GM12891 (cell line): Measurements from ENCODE around the gene DLGAP1.

Experiments used
- DNase-seq: peaks from one replicate; pipeline ENCODE4 v3.0.0; 2011; ENCODE audit warnings: low spot score; ENCODE audit not compliant: insufficient read length
- FAIRE-seq: peaks from 2 replicates; lab custom pipeline; 2011; peaks lifted over from hg19 to GRCh38; lab: Jason Lieb, UNC
- PAX5 ChIP-seq: IDR thresholded peaks from 2 replicates; pipeline ENCODE4 v1.6.1; 2011; ENCODE audit warnings: low read length, moderate library complexity, mild to moderate bottlenecking; ENCODE audit not compliant: insufficient read depth, severe bottlenecking
- POLR2A ChIP-seq: IDR thresholded peaks from 2 replicates; pipeline ENCODE4 v1.6.1; 2011; ENCODE audit warnings: low read depth, low read length, control low read depth
- POLR2AphosphoS5 ChIP-seq: IDR thresholded peaks from 2 replicates; pipeline ENCODE4 v1.6.1; 2011; ENCODE audit warnings: low read depth, low read length, control low read depth
- POU2F2 ChIP-seq: IDR thresholded peaks from 2 replicates; pipeline ENCODE4 v1.6.1; 2011; ENCODE audit warnings: low read depth, mild to moderate bottlenecking, control low read depth, low read length, moderate library complexity
- SPI1 ChIP-seq: IDR thresholded peaks from 2 replicates; pipeline ENCODE4 v1.6.1; 2011; ENCODE audit warnings: low read depth, low read length, control low read depth
- TAF1 ChIP-seq: IDR thresholded peaks from 2 replicates; pipeline ENCODE4 v1.6.1; 2011; ENCODE audit warnings: low read depth, low read length, control low read depth

Gene DLGAP1

GRCh38 chr18:3814816-3815215 lies 640.3 kb downstream of the DLGAP1 start:
- no peak for FAIRE-seq
- DNase-seq: no peak
- TF ChIP-seq POLR2A (no peak), POU2F2 (no peak), POLR2AphosphoS5 (no peak), PAX5 (no peak), TAF1 (no peak), SPI1 (no peak)

- TF ChIP-seq POU2F2: no peak
- TF ChIP-seq POLR2AphosphoS5: no peak
- no peak for TF ChIP-seq POLR2A
- TF ChIP-seq SPI1: no peak
- TF ChIP-seq TAF1: no peak
- FAIRE-seq (no peak), DNase-seq (no peak)
These were observed 644.8 kb downstream of the DLGAP1 start for GRCh38 chr18:3810296-3810695.

GRCh38 chr18:3808985-3809780 lies 645.9 kb downstream of the DLGAP1 start:
- DNase-seq (no peak), FAIRE-seq (no peak)
- TF ChIP-seq POLR2A (no peak), POU2F2 (no peak), PAX5 (no peak), TAF1 (no peak), POLR2AphosphoS5 (no peak), SPI1 (no peak)

- DNase-seq (no peak), FAIRE-seq (no peak)
- TF ChIP-seq POLR2A (no peak), SPI1 (no peak), POU2F2 (no peak), TAF1 (no peak), POLR2AphosphoS5 (no peak), PAX5 (no peak)
These were observed 648.5 kb downstream of the DLGAP1 start for GRCh38 chr18:3806656-3807055.

GRCh38 chr18:3804336-3804735 lies 650.8 kb downstream of the DLGAP1 start:
- DNase-seq (no peak), FAIRE-seq (no peak)
- no peak for TF ChIP-seq POU2F2
- TF ChIP-seq POLR2A: no peak
- TF ChIP-seq PAX5: no peak
- TF ChIP-seq TAF1: no peak
- no peak for TF ChIP-seq POLR2AphosphoS5
- TF ChIP-seq SPI1: no peak

GRCh38 chr18:3803350-3803749 lies 651.8 kb downstream of the DLGAP1 start:
- FAIRE-seq (no peak), DNase-seq (no peak)
- TF ChIP-seq SPI1: no peak
- TF ChIP-seq POLR2A: no peak
- TF ChIP-seq POU2F2: no peak
- no peak for TF ChIP-seq POLR2AphosphoS5
- TF ChIP-seq PAX5: no peak
- TF ChIP-seq TAF1: no peak

- DNase-seq (no peak), FAIRE-seq (no peak)
- TF ChIP-seq SPI1 (no peak), POLR2A (no peak), POLR2AphosphoS5 (no peak), POU2F2 (no peak), TAF1 (no peak), PAX5 (no peak)
These were observed 655.6 kb downstream of the DLGAP1 start for GRCh38 chr18:3799515-3799914.

GRCh38 chr18:3798032-3798431 lies 657.1 kb downstream of the DLGAP1 start:
- no peak for FAIRE-seq
- no peak for TF ChIP-seq TAF1
- TF ChIP-seq POU2F2: no peak
- TF ChIP-seq SPI1: no peak
- no peak for TF ChIP-seq POLR2A
- no peak for TF ChIP-seq POLR2AphosphoS5
- TF ChIP-seq PAX5: no peak
- no peak for DNase-seq

- DNase-seq: no peak
- no peak for TF ChIP-seq SPI1
- TF ChIP-seq POLR2A: no peak
- TF ChIP-seq TAF1: no peak
- TF ChIP-seq POLR2AphosphoS5: no peak
- no peak for TF ChIP-seq PAX5
- TF ChIP-seq POU2F2: no peak
- FAIRE-seq: no peak
These were observed 658.7 kb downstream of the DLGAP1 start for GRCh38 chr18:3796434-3796833.
